Liver (tissue), 9 donors: ENCODE measurements around the gene CITED4. TPM values are rescaled to one million over a fixed set of nuclear protein-coding genes. Genes with fewer than 3 reads are reported as not detected.

Source experiments
- DNase-seq: peaks from one replicate; pipeline ENCODE4 v3.0.0-alpha.2; 2017; ENCODE audit warnings: low spot score
- H3K27ac ChIP-seq, 2 donors: one replicate each; pipeline ENCODE4 v1.7.0; 2013; ENCODE audit warnings: inconsistent platforms in 2 of 2, low read length in 2 of 2, control low read depth in 1 of 2, low read depth in 1 of 2, mild to moderate bottlenecking in 1 of 2
- H3K27me3 ChIP-seq, 4 donors: one replicate each; pipeline versions ENCODE4 v1.6.1 to v1.7.0; 2013; ENCODE audit warnings: low read length in 3 of 4, inconsistent platforms in 1 of 4, mild to moderate bottlenecking in 1 of 4, moderate library complexity in 1 of 4; ENCODE audit not compliant: control insufficient read depth in 4 of 4, insufficient read depth in 4 of 4
- H3K36me3 ChIP-seq, 4 donors: one replicate each; pipeline versions ENCODE4 v1.6.1 to v1.7.0; 2013; ENCODE audit warnings: low read length in 3 of 4, mild to moderate bottlenecking in 3 of 4, low read depth in 1 of 4, moderate library complexity in 1 of 4; ENCODE audit not compliant: control insufficient read depth in 4 of 4, insufficient read depth in 3 of 4
- H3K4me1 ChIP-seq, 4 donors: one replicate each; pipeline versions ENCODE4 v1.6.1 to v1.7.0; 2013; ENCODE audit warnings: low read length in 3 of 4, mild to moderate bottlenecking in 3 of 4, moderate library complexity in 1 of 4; ENCODE audit not compliant: control insufficient read depth in 4 of 4, insufficient read depth in 4 of 4
- H3K4me3 ChIP-seq, 3 donors: one replicate each; pipeline versions ENCODE4 v1.6.1 to v1.7.0; 2013; ENCODE audit warnings: low read length in 3 of 3, control low read depth in 1 of 3, low read depth in 1 of 3, mild to moderate bottlenecking in 1 of 3
- H3K9ac ChIP-seq, 2 donors: one replicate each; pipeline ENCODE4 v1.7.0; 2013; ENCODE audit warnings: low read length in 2 of 2, mild to moderate bottlenecking in 2 of 2, moderate library complexity in 2 of 2, control low read depth in 1 of 2, low read depth in 1 of 2
- H3K9me3 ChIP-seq, 4 donors: one replicate each; pipeline versions ENCODE4 v1.6.1 to v1.7.0; 2013; ENCODE audit warnings: low read length in 3 of 4; ENCODE audit not compliant: control insufficient read depth in 4 of 4
- ATF3 ChIP-seq: IDR thresholded peaks from 2 replicates; pipeline ENCODE4 v1.6.1; 2016; ENCODE audit warnings: antibody characterized with exemption
- CTCF ChIP-seq: fragments of 150-350 bp; IDR thresholded peaks from 2 replicates; pipeline ENCODE4 v1.5.1; 2017; ENCODE audit warnings: improper control_type of control experiment, low read depth, low read length; ENCODE audit not compliant: missing input control
- EGR1 ChIP-seq, 2 donors: IDR thresholded peaks; 2 replicates each; pipeline ENCODE4 v1.6.1; 2016 to 2018; ENCODE audit warnings: antibody characterized with exemption in 2 of 2, low read depth in 2 of 2
- FOXA1 ChIP-seq: IDR thresholded peaks from 2 replicates; pipeline ENCODE4 v1.6.1; 2016; ENCODE audit warnings: antibody characterized with exemption
- FOXA2 ChIP-seq: IDR thresholded peaks from 2 replicates; pipeline ENCODE4 v1.6.1; 2016; ENCODE audit warnings: antibody characterized with exemption
- GABPA ChIP-seq, 2 donors: IDR thresholded peaks in 1 of 2; conservative IDR thresholded peaks in 1 of 2; 2 replicates each; pipeline ENCODE4 v1.6.1; 2016; ENCODE audit warnings: antibody characterized with exemption in 2 of 2, mild to moderate bottlenecking in 1 of 2, moderate library complexity in 1 of 2
- HNF4A ChIP-seq, 2 donors: conservative IDR thresholded peaks; 2 replicates each; pipeline ENCODE4 v1.6.1; 2016; ENCODE audit warnings: antibody characterized with exemption in 2 of 2, mild to moderate bottlenecking in 2 of 2
- HNF4G ChIP-seq: IDR thresholded peaks from 2 replicates; pipeline ENCODE4 v1.6.1; 2016; ENCODE audit warnings: antibody characterized with exemption
- JUND ChIP-seq, 2 donors: IDR thresholded peaks; 2 replicates each; pipeline ENCODE4 v1.6.1; 2016; ENCODE audit warnings: antibody characterized with exemption in 2 of 2
- MAX ChIP-seq: IDR thresholded peaks from 2 replicates; pipeline ENCODE4 v1.6.1; 2016; ENCODE audit warnings: antibody characterized with exemption
- NR2F2 ChIP-seq: IDR thresholded peaks from 2 replicates; pipeline ENCODE4 v1.6.1; 2016; ENCODE audit warnings: antibody characterized with exemption
- RAD21 ChIP-seq, 2 donors: IDR thresholded peaks; 2 replicates each; pipeline ENCODE4 v1.6.1; 2016; ENCODE audit warnings: antibody characterized with exemption in 2 of 2, mild to moderate bottlenecking in 2 of 2
- REST ChIP-seq: IDR thresholded peaks from 2 replicates; pipeline ENCODE4 v1.6.1; 2016; ENCODE audit warnings: antibody characterized with exemption, mild to moderate bottlenecking
- RXRA ChIP-seq, 2 donors: IDR thresholded peaks; 2 replicates each; pipeline ENCODE4 v1.6.1; 2017 to 2018; ENCODE audit warnings: antibody characterized with exemption in 2 of 2, mild to moderate bottlenecking in 1 of 2
- SP1 ChIP-seq: IDR thresholded peaks from 2 replicates; pipeline ENCODE4 v1.6.1; 2018; ENCODE audit warnings: antibody characterized with exemption, mild to moderate bottlenecking
- TAF1 ChIP-seq: conservative IDR thresholded peaks from 2 replicates; pipeline ENCODE4 v1.6.1; 2016; ENCODE audit warnings: antibody characterized with exemption, mild to moderate bottlenecking
- YY1 ChIP-seq: IDR thresholded peaks from 2 replicates; pipeline ENCODE4 v1.6.1; 2016; ENCODE audit warnings: antibody characterized with exemption, mild to moderate bottlenecking
- ZBTB33 ChIP-seq: IDR thresholded peaks from 2 replicates; pipeline ENCODE4 v1.6.1; 2016; ENCODE audit warnings: antibody characterized with exemption
- WGBS: extraction: QIAGEN DNeasy Blood & Tissue Kit; methylation state at CpG from one replicate; pipeline ENCODE4 v1.1.7; 2013; 5-methylcytosine and 5-hydroxymethylcytosine counted together
- polyA plus RNA-seq, 2 donors: library from polyadenylated mRNA; stranded (reverse) in 1 of 2; unstranded in 1 of 2; fragments of 200-250 nt in 1 of 2; fragments of >200 nt in 1 of 2; fragmentation: Nextera tagmentation in 1 of 2; extraction: Ambion mirVana in 1 of 2; gene quantifications; one replicate each; pipeline versions ENCODE4 v1.2.1 to v1.2.3, GENCODE V29; 2013 to 2015
- total RNA-seq, 2 donors: library from RNA; depleted of rRNA; stranded (reverse); fragments of >200 nt; gene quantifications; one replicate each; pipeline ENCODE4 v1.2.3, GENCODE V29; 2014
- donor health status: healthy.
- donor health status: healthy.
- donor health status: healthy.
- donor health status: healthy.
- donor health status: healthy.

CITED4 gene
- total and polyA plus RNA-seq, 4 donors = 1.4 to 9.9 (median 5.2) TPM

- Histone ChIP-seq H3K4me3 (no peak overlapping the region), H3K9me3 (no peaks in the 10 kb centered on the region), H3K27ac (no peak overlapping the region), H3K27me3 (no peaks in the 10 kb centered on the region), H3K9ac (no peak overlapping the region), H3K4me1 (no peaks in the 10 kb centered on the region), H3K36me3 (no peaks in the 10 kb centered on the region)
- WGBS = 60% methylated on average over 5 of the region's 5 CpGs
- DNase-seq = no peak
- TF ChIP-seq ATF3 (no peak), HNF4A (conservative IDR thresholded peaks at IDR 0.05) (no peak)
Measured at GRCh38 chr1:40825996-40826395, 36.2 kb downstream of the CITED4 start.

- no peaks in the 10 kb centered on the region for H3K9me3 ChIP-seq
- H3K9ac ChIP-seq = no peak overlapping the region
- DNase-seq = no peak
- H3K4me1 ChIP-seq = peaks cover 0 to 5% (median 2%) of the 10 kb centered on the region in 4 donors
- no peak overlapping the region for H3K4me3 ChIP-seq
- H3K36me3 ChIP-seq = no peaks in the 10 kb centered on the region
- 82% methylated on average over 3 of the region's 3 CpGs for WGBS
- TF ChIP-seq ATF3 = no peak
- TF ChIP-seq HNF4G = no peak
- no peak for TF ChIP-seq EGR1 (IDR thresholded peaks at IDR 0.05; ENCODE audit: low read depth in 2 of 2)
- H3K27me3 ChIP-seq = no peaks in the 10 kb centered on the region
- H3K27ac ChIP-seq = no peak overlapping the region
Measured at GRCh38 chr1:40825435-40825788, 36.8 kb downstream of the CITED4 start.

GRCh38 chr1:40824591-40825434, 37.4 kb downstream of the CITED4 start:
- Histone ChIP-seq H3K27me3 (no peaks in the 10 kb centered on the region), H3K9me3 (no peaks in the 10 kb centered on the region), H3K4me1 (peaks cover 0 to 11% (median 6%) of the 10 kb centered on the region in 4 donors), H3K9ac (no peak overlapping the region), H3K4me3 (no peak overlapping the region), H3K27ac (no peak overlapping the region), H3K36me3 (no peaks in the 10 kb centered on the region)
- no peak for DNase-seq
- no peak for TF ChIP-seq TAF1
- TF ChIP-seq SP1 = no peak
- no peak for TF ChIP-seq MAX
- no peak for TF ChIP-seq REST
- no peak for TF ChIP-seq EGR1 (IDR thresholded peaks at IDR 0.05; ENCODE audit: low read depth in 2 of 2)
- TF ChIP-seq GABPA (IDR thresholded peaks at IDR 0.05 in 1 of 2, conservative IDR thresholded peaks at IDR 0.05 in 1 of 2) = no peak
- TF ChIP-seq CTCF = no peak
- TF ChIP-seq FOXA1 = no peak
- no peak for TF ChIP-seq ATF3
- TF ChIP-seq ZBTB33 = no peak
- no peak for TF ChIP-seq NR2F2
- TF ChIP-seq FOXA2 = no peak
- TF ChIP-seq YY1 = no peak
- no peak for TF ChIP-seq HNF4G
- TF ChIP-seq HNF4A (conservative IDR thresholded peaks at IDR 0.05) = no peak
- no peak for TF ChIP-seq RAD21 (IDR thresholded peaks at IDR 0.05)
- no peak for TF ChIP-seq JUND (IDR thresholded peaks at IDR 0.05)
- no peak for TF ChIP-seq RXRA (IDR thresholded peaks at IDR 0.05)
- 82% methylated on average over 18 of the region's 18 CpGs for WGBS
